Transverse colon (tissue), 4 donors: Measurements from ENCODE around the gene WDSUB1. TPM values are rescaled to one million over a fixed set of nuclear protein-coding genes. Genes with fewer than 3 reads are reported as not detected.

Experiments
- DNase-seq: peaks from one replicate; pipeline ENCODE4 v3.0.0-alpha.2; 2019
- H3K27ac ChIP-seq, 4 donors: fragments of 200-600 bp; sonication (generic); 2 replicates each; pipeline ENCODE4 v1.5.1; 2016 to 2018; ENCODE audit warnings: inconsistent platforms in 4 of 4
- H3K27me3 ChIP-seq: fragments of 200-600 bp; sonication (generic); 2 replicates; pipeline ENCODE4 v1.5.1; 2017; ENCODE audit warnings: inconsistent platforms
- H3K36me3 ChIP-seq, 4 donors: fragments of 200-600 bp; sonication (generic); 2 replicates each; pipeline ENCODE4 v1.5.1; 2017 to 2019; ENCODE audit warnings: inconsistent platforms in 4 of 4
- H3K4me1 ChIP-seq, 4 donors: fragments of 200-600 bp; sonication (generic); 2 replicates each; pipeline ENCODE4 v1.5.1; 2017 to 2020; ENCODE audit warnings: inconsistent platforms in 4 of 4
- H3K4me3 ChIP-seq, 4 donors: fragments of 200-600 bp; sonication (generic); 1 replicate in 1 of 4; 2 replicates in 3 of 4; pipeline versions ENCODE4 v1.5.1 to v1.6.1; 2017 to 2019; ENCODE audit warnings: inconsistent platforms in 4 of 4
- H3K9me3 ChIP-seq, 2 donors: fragments of 200-600 bp; sonication (generic); 2 replicates each; pipeline ENCODE4 v1.5.1; 2017 to 2019; ENCODE audit warnings: inconsistent platforms in 2 of 2
- EP300 ChIP-seq: sonication (generic); formaldehyde crosslinking; IDR thresholded peaks from one replicate; pipeline ENCODE4 v1.6.1; 2017; ENCODE audit warnings: antibody characterized with exemption, low read depth
- POLR2A ChIP-seq: fragments of 450-650 bp; IDR thresholded peaks from one replicate; pipeline ENCODE4 v1.6.1; 2016; ENCODE audit warnings: antibody characterized with exemption, mild to moderate bottlenecking, moderate library complexity
- POLR2AphosphoS5 ChIP-seq, 3 donors: sonication (generic); formaldehyde crosslinking; IDR thresholded peaks; one replicate each; pipeline ENCODE4 v1.6.1; 2016; ENCODE audit warnings: antibody characterized with exemption in 3 of 3
- WGBS, 2 donors: methylation state at CpG; one replicate each; pipeline ENCODE4 v1.1.5; 2018; ENCODE audit warnings: low coverage in 1 of 2; 5-methylcytosine and 5-hydroxymethylcytosine counted together
- in situ Hi-C, 4 donors: fragments of 200-750 bp; cut with MboI; loops; one replicate each; pipeline versions ENCODE4 v1.15.0 to v1.15.1; 2017; ENCODE audit warnings: low sequenced_read_pairs in 3 of 4, low pct_ligation_motif_present in 1 of 4, low pct_unique_long_range_greater_than_20kb in 1 of 4
- intact Hi-C: fragments of 100-400 bp; cut with DNase I; formaldehyde crosslinking; loops from one replicate; pipeline ENCODE4 v1.15.1; 2023; ENCODE audit warnings: low total_unique reads
- total RNA-seq, 4 donors: library from RNA; depleted of rRNA; stranded (reverse); fragments of >200 nt; gene quantifications; one replicate each; pipeline ENCODE4 v1.1.0, GENCODE V29; 2016
- TF ChIP-seq, protein P1 (sequence below), 5 experiments: fragments of 200-600 bp in 3 of 5; fragments of 450-650 bp in 2 of 5; sonication (generic) in 3 of 5; IDR thresholded peaks; 1 replicate in 2 of 5; 2 replicates in 3 of 5; pipeline ENCODE4 v1.5.1; 2016 to 2017; ENCODE audit warnings: antibody characterized with exemption in 5 of 5, inconsistent platforms in 3 of 5, mild to moderate bottlenecking in 2 of 5, moderate library complexity in 1 of 5

The WDSUB1 gene
- total RNA-seq, 4 donors from 2014 or later: 3.4 to 10.3 (median 9.1) TPM

DNA sequence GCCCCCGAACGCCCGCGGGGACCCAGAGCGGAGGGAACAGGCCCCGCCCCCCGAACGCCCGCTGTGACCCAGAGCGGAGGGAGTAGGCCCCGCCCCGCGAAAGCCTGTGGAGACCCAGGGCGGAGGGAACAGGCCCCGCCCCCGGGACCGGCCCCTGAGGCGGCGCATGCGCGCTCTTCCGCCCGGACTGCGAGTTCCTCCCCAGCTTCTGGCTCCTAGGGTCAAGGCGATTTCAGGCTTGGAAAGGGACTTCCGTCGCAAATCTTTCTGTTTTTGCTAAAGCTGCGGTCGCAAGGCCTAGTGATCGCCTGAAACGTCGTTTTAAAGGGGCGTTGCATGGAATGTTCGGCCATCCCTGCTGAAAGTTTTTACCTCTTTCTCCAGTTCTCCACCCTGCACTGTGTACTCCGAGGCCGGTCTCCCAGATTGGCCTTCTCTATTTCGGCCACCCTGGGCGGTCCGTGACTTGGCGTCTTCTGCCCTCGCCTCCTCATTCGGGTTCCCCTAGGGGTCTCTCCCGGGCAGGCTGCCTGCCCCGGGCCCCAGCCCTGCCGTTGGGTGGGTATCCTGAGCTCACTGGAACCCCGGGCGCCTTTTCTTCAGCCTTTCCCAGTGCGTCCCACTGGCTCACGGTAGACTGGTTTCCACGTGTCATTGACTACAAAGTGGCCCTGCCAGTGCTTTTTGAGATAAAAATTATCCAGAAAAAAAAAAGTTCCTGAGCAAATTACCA, 372 bp upstream of the WDSUB1 start:
- no peaks in the 10 kb centered on the region for H3K27me3 ChIP-seq
- peaks cover 7 to 31% (median 9%) of the 10 kb centered on the region in 4 donors for H3K4me1 ChIP-seq
- in situ Hi-C loops: no loop called here
- 0 to 4% methylated on average over 3 to 38 of the region's 50 CpGs for WGBS, 2 donors
- peak overlapping the region; percentile 82 to 93 (median 88) for H3K4me3 ChIP-seq
- peak overlapping the region; percentile 89 to 97 (median 92) for H3K27ac ChIP-seq
- peak; percentile 100 for DNase-seq
- intact Hi-C loops: no loop called here
- no peaks in the 10 kb centered on the region for H3K36me3 ChIP-seq
- TF ChIP-seq, protein P1, sequence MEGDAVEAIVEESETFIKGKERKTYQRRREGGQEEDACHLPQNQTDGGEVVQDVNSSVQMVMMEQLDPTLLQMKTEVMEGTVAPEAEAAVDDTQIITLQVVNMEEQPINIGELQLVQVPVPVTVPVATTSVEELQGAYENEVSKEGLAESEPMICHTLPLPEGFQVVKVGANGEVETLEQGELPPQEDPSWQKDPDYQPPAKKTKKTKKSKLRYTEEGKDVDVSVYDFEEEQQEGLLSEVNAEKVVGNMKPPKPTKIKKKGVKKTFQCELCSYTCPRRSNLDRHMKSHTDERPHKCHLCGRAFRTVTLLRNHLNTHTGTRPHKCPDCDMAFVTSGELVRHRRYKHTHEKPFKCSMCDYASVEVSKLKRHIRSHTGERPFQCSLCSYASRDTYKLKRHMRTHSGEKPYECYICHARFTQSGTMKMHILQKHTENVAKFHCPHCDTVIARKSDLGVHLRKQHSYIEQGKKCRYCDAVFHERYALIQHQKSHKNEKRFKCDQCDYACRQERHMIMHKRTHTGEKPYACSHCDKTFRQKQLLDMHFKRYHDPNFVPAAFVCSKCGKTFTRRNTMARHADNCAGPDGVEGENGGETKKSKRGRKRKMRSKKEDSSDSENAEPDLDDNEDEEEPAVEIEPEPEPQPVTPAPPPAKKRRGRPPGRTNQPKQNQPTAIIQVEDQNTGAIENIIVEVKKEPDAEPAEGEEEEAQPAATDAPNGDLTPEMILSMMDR (IDR thresholded peaks at IDR 0.05): no peak
- TF ChIP-seq POLR2AphosphoS5 (IDR thresholded peaks at IDR 0.05) (peak; percentile 75 to 85 (median 78)), EP300 (no peak), POLR2A (peak; percentile 60)
- H3K9me3 ChIP-seq: no peaks in the 10 kb centered on the region

GRCh38 chr2:159285433-159285832, 1.1 kb downstream of the WDSUB1 start:
- DNase-seq: no peak
- Histone ChIP-seq H3K9me3 (no peaks in the 10 kb centered on the region), H3K4me3 (peak overlapping the region; percentile 82 to 93 (median 88)), H3K4me1 (peaks cover 7 to 25% (median 9%) of the 10 kb centered on the region in 4 donors), H3K27me3 (no peaks in the 10 kb centered on the region), H3K27ac (peak overlapping the region; percentile 89 to 97 (median 92)), H3K36me3 (peaks cover 0 to 4% (median 0%) of the 10 kb centered on the region in 4 donors)
- in situ Hi-C loops (no loop called here), intact Hi-C loops (no loop called here)
- TF ChIP-seq POLR2AphosphoS5 (IDR thresholded peaks at IDR 0.05): no peak
- TF ChIP-seq POLR2A: no peak
- TF ChIP-seq EP300: no peak
- TF ChIP-seq, protein P1 (IDR thresholded peaks at IDR 0.05): no peak
- WGBS, 2 donors: 75 to 79% methylated on average over 8 to 11 of the region's 11 CpGs

GRCh38 chr2:159283529-159283928, 3.0 kb downstream of the WDSUB1 start:
- intact Hi-C loops (no loop called here), in situ Hi-C loops (no loop called here)
- no peak for DNase-seq
- Histone ChIP-seq H3K4me1 (peaks cover 7 to 23% (median 9%) of the 10 kb centered on the region in 4 donors), H3K27ac (no peak overlapping the region), H3K4me3 (no peak overlapping the region), H3K36me3 (peaks cover 0 to 11% (median 5%) of the 10 kb centered on the region in 4 donors), H3K27me3 (no peaks in the 10 kb centered on the region), H3K9me3 (no peaks in the 10 kb centered on the region)
- 93% methylated on average over 6 of the region's 6 CpGs; no CpG with 5 or more reads in 1 of the 2 donors for WGBS, 2 donors
- TF ChIP-seq POLR2AphosphoS5 (IDR thresholded peaks at IDR 0.05): no peak

DNA sequence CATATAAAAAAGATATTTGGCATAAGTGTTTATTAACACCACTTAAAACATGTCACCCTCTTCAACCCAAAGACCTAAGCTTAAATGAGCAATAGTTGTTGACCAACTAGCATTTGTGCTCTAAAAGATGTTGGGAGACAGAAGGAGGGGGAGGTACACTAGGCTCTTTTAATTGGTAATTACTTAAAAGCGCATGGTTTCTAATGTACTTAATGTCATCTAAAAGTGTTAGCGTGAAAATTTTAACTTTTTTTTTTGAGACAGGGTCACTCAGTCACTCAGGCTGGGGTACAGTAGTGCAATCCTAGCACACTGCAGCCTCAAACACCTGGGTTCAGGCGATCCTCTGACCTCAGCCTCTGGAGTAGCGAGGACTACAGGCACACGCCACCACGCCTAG, 5.5 kb downstream of the WDSUB1 start:
- 88 to 97% methylated on average over 6 of the region's 6 CpGs for WGBS, 2 donors
- in situ Hi-C loops: no loop called here
- Histone ChIP-seq H3K4me3 (no peak overlapping the region), H3K27ac (no peak overlapping the region), H3K4me1 (peaks cover 0 to 13% (median 5%) of the 10 kb centered on the region in 4 donors), H3K27me3 (no peaks in the 10 kb centered on the region), H3K36me3 (peaks cover 0 to 11% (median 5%) of the 10 kb centered on the region in 4 donors), H3K9me3 (no peaks in the 10 kb centered on the region)
- TF ChIP-seq EP300: no peak
- no peak for TF ChIP-seq POLR2A
- TF ChIP-seq, protein P1 (IDR thresholded peaks at IDR 0.05): no peak
- TF ChIP-seq POLR2AphosphoS5 (IDR thresholded peaks at IDR 0.05): no peak
- intact Hi-C loops: no loop called here
- no peak for DNase-seq
